MG63 (cell line): ENCODE measurements around the gene AK5. TPM values are rescaled to one million over a fixed set of nuclear protein-coding genes. Genes with fewer than 3 reads are reported as not detected.

Source experiments
- DNase-seq: peaks from one replicate; pipeline ENCODE4 v3.0.0-alpha.2; 2020
- H3K27me3 ChIP-seq: fragments of 250-450 bp; sonication (Bioruptor Pico); 2 replicates; pipeline ENCODE4 v1.5.1; 2020; ENCODE audit warnings: mild to moderate bottlenecking, moderate library complexity
- H3K36me3 ChIP-seq: fragments of 250-450 bp; sonication (Bioruptor Pico); 2 replicates; pipeline ENCODE4 v1.5.1; 2020; ENCODE audit warnings: mild to moderate bottlenecking, moderate library complexity
- H3K4me3 ChIP-seq: fragments of 250-450 bp; sonication (Bioruptor Pico); 2 replicates; pipeline ENCODE4 v1.5.1; 2020; ENCODE audit warnings: mild to moderate bottlenecking, moderate library complexity
- H3K9me3 ChIP-seq: fragments of 250-450 bp; sonication (Bioruptor Pico); 2 replicates; pipeline ENCODE4 v1.5.1; 2020; ENCODE audit warnings: mild to moderate bottlenecking, moderate library complexity
- total RNA-seq: library from RNA; depleted of rRNA; stranded (reverse); fragments of >200 nt; shearing (Covaris generic); gene quantifications from 2 replicates; pipeline ENCODE4 v1.2.3, GENCODE V29; 2014; ENCODE audit warnings: low replicate concordance

Gene AK5
- total RNA-seq, 1 experiment from 2014 or later: 10.9 TPM

GRCh38 chr1:77322061-77322900, 40.5 kb downstream of the AK5 start:
- no peaks in the 10 kb centered on the region for H3K27me3 ChIP-seq
- H3K9me3 ChIP-seq: no peaks in the 10 kb centered on the region
- DNase-seq: peak; percentile 74
- H3K4me3 ChIP-seq: no peak overlapping the region
- no peaks in the 10 kb centered on the region for H3K36me3 ChIP-seq

GRCh38 chr1:77333501-77333900, 51.7 kb downstream of the AK5 start:
- DNase-seq: no peak
- H3K36me3 ChIP-seq: no peaks in the 10 kb centered on the region
- peaks cover 2% of the 10 kb centered on the region for H3K9me3 ChIP-seq
- no peaks in the 10 kb centered on the region for H3K27me3 ChIP-seq
- H3K4me3 ChIP-seq: no peak overlapping the region

- Histone ChIP-seq H3K4me3 (no peak overlapping the region), H3K36me3 (no peaks in the 10 kb centered on the region), H3K27me3 (no peaks in the 10 kb centered on the region), H3K9me3 (peaks cover 2% of the 10 kb centered on the region)
- DNase-seq: no peak
These were observed 54.9 kb downstream of the AK5 start for GRCh38 chr1:77336729-77337128.

GRCh38 chr1:77339326-77339725, 57.5 kb downstream of the AK5 start:
- Histone ChIP-seq H3K9me3 (no peaks in the 10 kb centered on the region; the same call in 1 of the 2 replicates), H3K4me3 (no peak overlapping the region), H3K27me3 (no peaks in the 10 kb centered on the region), H3K36me3 (no peaks in the 10 kb centered on the region)
- DNase-seq: no peak

- Histone ChIP-seq H3K27me3 (no peaks in the 10 kb centered on the region), H3K36me3 (no peaks in the 10 kb centered on the region), H3K4me3 (no peak overlapping the region), H3K9me3 (no peaks in the 10 kb centered on the region)
- no peak for DNase-seq
These were observed 59.4 kb downstream of the AK5 start for GRCh38 chr1:77341195-77341594.

GRCh38 chr1:77342745-77343144, 60.9 kb downstream of the AK5 start:
- Histone ChIP-seq H3K36me3 (no peaks in the 10 kb centered on the region), H3K4me3 (no peak overlapping the region), H3K9me3 (no peaks in the 10 kb centered on the region), H3K27me3 (no peaks in the 10 kb centered on the region)
- DNase-seq: no peak

- H3K27me3 ChIP-seq: no peaks in the 10 kb centered on the region
- H3K9me3 ChIP-seq: no peaks in the 10 kb centered on the region
- H3K4me3 ChIP-seq: no peak overlapping the region
- H3K36me3 ChIP-seq: no peaks in the 10 kb centered on the region
- peak; percentile 67 for DNase-seq
These were observed 65.8 kb downstream of the AK5 start for GRCh38 chr1:77347646-77348045.

- H3K36me3 ChIP-seq: no peaks in the 10 kb centered on the region
- no peaks in the 10 kb centered on the region for H3K27me3 ChIP-seq
- DNase-seq: no peak
- H3K9me3 ChIP-seq: no peaks in the 10 kb centered on the region
- no peak overlapping the region for H3K4me3 ChIP-seq
These were observed 66.7 kb downstream of the AK5 start for GRCh38 chr1:77348549-77348948.

- Histone ChIP-seq H3K4me3 (no peak overlapping the region), H3K27me3 (no peaks in the 10 kb centered on the region), H3K9me3 (no peaks in the 10 kb centered on the region), H3K36me3 (no peaks in the 10 kb centered on the region)
- DNase-seq: no peak
These were observed 67.5 kb downstream of the AK5 start for GRCh38 chr1:77349275-77349674.

- Histone ChIP-seq H3K27me3 (no peaks in the 10 kb centered on the region), H3K9me3 (no peaks in the 10 kb centered on the region), H3K36me3 (no peaks in the 10 kb centered on the region), H3K4me3 (no peak overlapping the region)
- DNase-seq: no peak
These were observed 68.4 kb downstream of the AK5 start for GRCh38 chr1:77350012-77350770.

- Histone ChIP-seq H3K36me3 (no peaks in the 10 kb centered on the region; the same call in 1 of the 2 replicates), H3K27me3 (no peaks in the 10 kb centered on the region), H3K4me3 (no peak overlapping the region), H3K9me3 (no peaks in the 10 kb centered on the region)
- DNase-seq: no peak
These were observed 72.7 kb downstream of the AK5 start for GRCh38 chr1:77354536-77354935.

- Histone ChIP-seq H3K36me3 (no peaks in the 10 kb centered on the region; the same call in 1 of the 2 replicates), H3K9me3 (no peaks in the 10 kb centered on the region), H3K27me3 (no peaks in the 10 kb centered on the region), H3K4me3 (no peak overlapping the region)
- no peak for DNase-seq
These were observed 73.2 kb downstream of the AK5 start for GRCh38 chr1:77355010-77355409.

GRCh38 chr1:77356136-77356535, 74.3 kb downstream of the AK5 start:
- Histone ChIP-seq H3K27me3 (no peaks in the 10 kb centered on the region), H3K9me3 (no peaks in the 10 kb centered on the region), H3K36me3 (no peaks in the 10 kb centered on the region; the same call in 1 of the 2 replicates), H3K4me3 (no peak overlapping the region)
- no peak for DNase-seq

GRCh38 chr1:77360256-77360655, 78.4 kb downstream of the AK5 start:
- no peaks in the 10 kb centered on the region for H3K27me3 ChIP-seq
- no peak for DNase-seq
- peaks cover 3% of the 10 kb centered on the region for H3K36me3 ChIP-seq
- no peaks in the 10 kb centered on the region; the same call in 1 of the 2 replicates for H3K9me3 ChIP-seq
- H3K4me3 ChIP-seq: no peak overlapping the region

GRCh38 chr1:77361621-77362020, 79.8 kb downstream of the AK5 start:
- no peak for DNase-seq
- H3K27me3 ChIP-seq: no peaks in the 10 kb centered on the region

GRCh38 chr1:77370161-77370560, 88.3 kb downstream of the AK5 start:
- DNase-seq: peak; percentile 23
- Histone ChIP-seq H3K4me3 (peak overlapping the region; percentile 5; the same call in 1 of the 2 replicates), H3K9me3 (no peaks in the 10 kb centered on the region), H3K27me3 (no peaks in the 10 kb centered on the region), H3K36me3 (no peaks in the 10 kb centered on the region)

More at GRCh38 chr1:77361621-77362020, 79.8 kb downstream of the AK5 start:
- no peak overlapping the region for H3K4me3 ChIP-seq
- H3K9me3 ChIP-seq: no peaks in the 10 kb centered on the region; the same call in 1 of the 2 replicates
- H3K36me3 ChIP-seq: peaks cover 3% of the 10 kb centered on the region

GRCh38 chr1:77370583-77371306, 88.9 kb downstream of the AK5 start:
- Histone ChIP-seq H3K4me3 (no peak overlapping the region; the same call in 1 of the 2 replicates), H3K36me3 (no peaks in the 10 kb centered on the region), H3K9me3 (no peaks in the 10 kb centered on the region), H3K27me3 (no peaks in the 10 kb centered on the region)
- peak; percentile 65 for DNase-seq
